Inferior parietal cortex (tissue), 1 donor: ENCODE measurements around the gene ORM1.
"Not testable (repeated sequence)": the region's sequence is repeated elsewhere in the genome, so short reads cannot be mapped to it uniquely, and the experiment has no call there.

Source experiments
- DNase-seq: peaks from one replicate; pipeline ENCODE4 v3.0.0-alpha.2; 2016; ENCODE audit errors: extremely low spot score

The ORM1 gene

DNA sequence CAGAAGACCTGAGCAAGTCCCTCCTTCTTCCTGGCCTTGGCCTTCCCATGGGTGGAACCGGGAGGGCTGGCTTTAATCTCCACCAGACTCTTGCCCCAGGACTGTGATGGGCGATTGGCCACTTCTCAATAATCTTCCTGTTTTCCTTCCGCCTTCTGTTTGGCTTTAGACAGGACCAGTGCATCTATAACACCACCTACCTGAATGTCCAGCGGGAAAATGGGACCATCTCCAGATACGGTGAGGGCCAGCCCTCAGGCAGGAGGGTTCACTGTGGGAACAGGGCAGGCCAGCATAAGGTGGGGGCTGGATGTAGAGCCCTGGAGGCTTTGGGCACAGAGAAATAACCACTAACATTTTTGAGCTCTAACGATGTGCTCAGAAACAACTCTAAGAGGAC lies 951 bp downstream of the ORM1 start:
- DNase-seq, result not testable (repeated sequence)

DNA sequence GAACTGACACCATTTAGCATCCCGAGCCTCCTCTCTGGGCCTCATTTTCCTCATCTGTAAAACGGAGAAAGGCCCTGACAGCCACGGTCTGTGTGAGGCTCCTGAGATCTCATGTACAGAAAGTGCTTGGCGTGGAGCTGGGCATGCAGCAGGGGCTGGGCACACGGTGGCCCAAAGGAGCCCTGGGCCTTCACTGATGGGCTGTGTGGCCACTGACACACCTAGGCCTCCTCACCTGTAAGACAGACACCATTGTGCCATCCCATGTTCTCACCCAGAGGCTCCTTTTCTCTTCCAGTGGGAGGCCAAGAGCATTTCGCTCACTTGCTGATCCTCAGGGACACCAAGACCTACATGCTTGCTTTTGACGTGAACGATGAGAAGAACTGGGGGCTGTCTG lies 1.6 kb downstream of the ORM1 start:
- no peak for DNase-seq

GRCh38 chr9:114324965-114325364 lies 2.1 kb downstream of the ORM1 start:
- DNase-seq, result not testable (repeated sequence)

DNA sequence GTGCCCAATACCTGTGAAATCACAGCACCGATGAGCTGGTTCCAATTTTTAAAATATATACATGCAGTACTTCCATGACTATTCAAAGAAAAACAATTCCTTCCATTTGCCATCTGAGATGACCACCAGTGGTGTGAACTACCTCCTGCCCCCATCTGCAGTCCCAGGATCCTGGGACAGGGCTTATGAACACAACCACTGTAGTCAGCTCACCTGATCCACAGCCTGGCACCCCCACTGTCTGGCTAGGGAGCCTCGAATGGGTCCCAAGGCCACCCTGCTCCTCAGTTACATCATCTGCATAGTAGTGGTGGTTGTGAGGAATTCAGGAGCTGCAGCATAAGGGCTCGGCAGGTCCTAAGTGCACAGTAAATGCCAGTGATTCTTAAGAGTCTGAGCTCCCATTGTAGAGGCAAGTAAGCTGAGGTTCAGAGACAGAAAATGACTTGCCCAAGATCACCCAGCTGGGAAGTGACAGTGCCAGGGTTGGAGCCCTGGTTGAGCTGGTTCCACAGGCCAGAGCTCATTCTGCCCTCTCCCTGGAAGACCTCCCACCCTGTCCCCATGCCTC lies 2.9 kb downstream of the ORM1 start:
- not testable (repeated sequence) for DNase-seq

DNA sequence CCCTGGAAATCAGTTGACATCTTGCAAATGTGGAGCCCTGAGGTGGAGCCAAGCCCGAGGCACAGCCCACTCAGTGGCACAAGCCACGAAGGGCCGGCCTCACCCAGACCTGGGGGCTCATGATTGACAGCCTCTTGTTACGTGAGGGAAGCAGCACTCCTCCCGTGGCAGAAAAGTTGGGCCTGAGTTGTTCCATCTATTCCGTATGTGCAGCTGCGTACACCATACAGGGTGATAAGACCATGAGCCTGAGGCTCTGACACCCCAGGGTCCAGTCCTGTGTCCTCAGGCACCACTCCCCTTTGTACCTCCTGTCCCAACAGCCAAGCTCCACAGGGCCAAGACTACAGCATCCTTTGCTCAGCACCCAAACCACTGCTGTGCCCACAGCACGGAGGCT lies 4.9 kb downstream of the ORM1 start:
- no peak for DNase-seq

- DNase-seq, result not testable (repeated sequence)
Measured at GRCh38 chr9:114328357-114328820, 5.5 kb downstream of the ORM1 start.

DNA sequence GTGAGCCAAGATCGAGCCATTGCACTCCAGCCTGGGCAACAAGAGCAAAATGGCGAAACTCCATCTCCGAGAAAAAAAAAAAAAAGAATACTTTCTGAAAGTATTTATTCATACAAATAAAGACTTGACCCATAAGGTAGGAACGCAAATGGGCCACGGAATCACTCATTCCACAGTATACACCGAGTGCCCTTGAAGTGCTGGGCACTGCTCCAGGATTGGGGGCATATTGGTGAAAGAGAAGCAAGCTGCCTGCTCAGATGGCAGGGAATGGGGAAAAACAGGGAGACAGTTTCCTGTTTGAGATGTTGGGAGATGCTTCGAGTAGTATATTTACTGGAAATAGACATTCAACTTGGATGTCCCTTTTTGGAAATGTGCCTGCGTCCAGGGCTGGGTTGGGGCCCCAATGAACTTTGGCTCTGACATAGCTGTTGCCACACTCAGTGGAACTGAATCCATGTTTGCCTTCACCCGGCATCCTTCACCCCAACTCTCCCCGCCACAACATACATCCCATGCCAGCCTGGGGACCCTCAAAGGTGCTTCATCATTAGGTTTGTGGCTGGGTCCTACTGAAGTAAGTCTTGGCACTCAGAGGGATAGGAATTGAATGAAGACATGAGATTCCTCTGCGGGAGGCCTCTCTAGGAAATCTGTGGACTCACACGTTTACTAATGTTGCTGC lies 6.2 kb downstream of the ORM1 start:
- DNase-seq, result not testable (repeated sequence)

- DNase-seq, result not testable (repeated sequence)
Measured at GRCh38 chr9:114329625-114330022, 6.7 kb downstream of the ORM1 start, which contains the start of gene ORM2. TSS of gene ORM2 (plus strand) at chr9:114329869. CDS start at chr9:114329905, 36 bp downstream.

DNA sequence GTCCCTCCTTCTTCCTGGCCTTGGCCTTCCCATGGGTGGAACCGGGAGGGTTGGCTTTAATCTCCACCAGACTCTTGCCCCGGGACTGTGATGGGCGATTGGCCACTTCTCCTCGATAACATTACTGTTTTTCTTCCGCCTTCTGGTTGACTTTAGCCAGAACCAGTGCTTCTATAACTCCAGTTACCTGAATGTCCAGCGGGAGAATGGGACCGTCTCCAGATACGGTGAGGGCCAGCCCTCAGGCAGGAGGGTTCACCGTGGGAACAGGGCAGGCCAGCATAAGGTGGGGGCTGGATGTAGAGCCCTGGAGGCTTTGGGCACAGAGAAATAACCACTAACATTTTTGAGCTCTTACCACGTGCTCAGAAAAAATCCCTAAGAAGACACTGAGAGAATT lies 7.7 kb downstream of the ORM1 start:
- DNase-seq, result no peak

DNA sequence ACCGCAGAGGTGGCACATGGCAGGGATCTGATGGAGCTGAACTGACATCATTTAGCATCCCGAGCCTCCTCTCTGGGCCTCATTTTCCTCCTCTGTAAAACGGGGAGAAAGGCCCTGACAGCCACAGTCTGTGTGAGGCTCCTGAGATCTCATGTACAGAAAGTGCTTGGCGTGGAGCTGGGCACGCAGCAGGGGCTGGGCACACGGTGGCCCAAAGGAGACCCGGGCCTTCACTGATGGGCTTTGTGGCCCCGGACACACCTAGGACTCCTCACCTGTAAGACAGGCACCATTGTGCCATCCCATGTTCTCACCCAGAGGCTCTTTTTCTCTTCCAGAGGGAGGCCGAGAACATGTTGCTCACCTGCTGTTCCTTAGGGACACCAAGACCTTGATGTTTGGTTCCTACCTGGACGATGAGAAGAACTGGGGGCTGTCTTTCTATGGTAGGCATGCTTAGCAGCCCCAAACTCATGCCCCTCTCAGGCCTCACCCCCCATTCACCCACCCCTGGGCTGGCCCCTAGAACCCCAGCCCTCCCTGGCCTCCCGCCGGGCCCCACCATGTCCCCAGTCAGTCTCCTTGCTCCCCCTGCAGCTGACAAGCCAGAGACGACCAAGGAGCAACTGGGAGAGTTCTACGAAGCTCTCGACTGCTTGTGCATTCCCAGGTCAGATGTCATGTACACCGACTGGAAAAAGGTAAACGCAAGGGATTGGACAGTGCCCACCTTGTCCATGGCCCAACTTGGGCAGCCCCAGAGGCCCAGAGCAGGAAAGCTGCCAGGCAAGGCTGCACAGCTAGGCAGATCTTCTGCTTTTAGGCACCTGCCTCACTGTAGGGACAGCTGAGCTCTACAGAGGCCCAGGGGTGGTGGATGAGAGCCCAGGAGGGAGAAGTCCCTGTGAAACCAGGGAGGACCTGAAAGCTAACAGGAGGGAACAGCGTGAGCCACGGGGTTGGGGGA lies 8.6 kb downstream of the ORM1 start:
- DNase-seq, result not testable (repeated sequence)

GRCh38 chr9:114332474-114333040 lies 9.7 kb downstream of the ORM1 start:
- not testable (repeated sequence) for DNase-seq

GRCh38 chr9:114333718-114334117 lies 10.8 kb downstream of the ORM1 start:
- DNase-seq, result not testable (repeated sequence)

DNA sequence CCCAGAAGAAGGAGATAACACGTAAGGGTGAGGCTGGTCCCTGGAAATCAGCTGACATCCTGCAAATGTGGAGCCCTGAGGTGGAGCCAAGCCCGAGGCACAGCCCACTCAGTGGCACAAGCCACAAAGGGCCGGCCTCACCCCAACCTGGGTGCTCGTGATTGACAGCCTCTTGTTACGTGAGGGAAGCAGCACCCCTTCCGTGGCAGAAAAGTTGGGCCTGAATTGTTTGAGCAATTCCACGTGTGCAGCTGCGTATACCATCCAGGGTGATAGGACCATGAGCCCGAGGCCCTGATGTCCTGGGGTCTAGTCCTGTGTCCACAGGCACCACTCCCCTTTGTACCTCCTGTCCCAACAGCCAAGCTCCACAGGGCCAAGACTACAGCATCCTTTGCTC lies 11.6 kb downstream of the ORM1 start:
- no peak for DNase-seq

DNA sequence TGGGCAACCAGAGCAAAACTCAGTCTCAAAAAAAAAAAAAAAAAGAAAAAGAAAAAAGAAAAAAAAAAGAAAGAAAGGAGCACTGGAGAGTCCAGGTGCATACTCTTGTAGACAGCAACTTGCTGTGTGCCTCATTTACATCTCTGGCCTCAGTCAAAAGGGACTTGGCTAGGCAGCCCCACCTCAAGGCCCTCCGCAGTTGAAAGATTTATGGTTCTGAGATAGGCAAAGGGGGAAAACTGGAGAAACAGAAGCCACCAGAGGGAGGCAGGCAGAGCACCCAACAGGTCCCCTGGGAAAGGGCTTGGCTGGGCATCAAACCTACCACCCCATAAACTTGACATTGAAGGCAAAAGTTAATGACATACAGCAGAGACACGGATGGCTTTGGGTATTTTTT lies 12.8 kb downstream of the ORM1 start:
- DNase-seq, result no peak

DNA sequence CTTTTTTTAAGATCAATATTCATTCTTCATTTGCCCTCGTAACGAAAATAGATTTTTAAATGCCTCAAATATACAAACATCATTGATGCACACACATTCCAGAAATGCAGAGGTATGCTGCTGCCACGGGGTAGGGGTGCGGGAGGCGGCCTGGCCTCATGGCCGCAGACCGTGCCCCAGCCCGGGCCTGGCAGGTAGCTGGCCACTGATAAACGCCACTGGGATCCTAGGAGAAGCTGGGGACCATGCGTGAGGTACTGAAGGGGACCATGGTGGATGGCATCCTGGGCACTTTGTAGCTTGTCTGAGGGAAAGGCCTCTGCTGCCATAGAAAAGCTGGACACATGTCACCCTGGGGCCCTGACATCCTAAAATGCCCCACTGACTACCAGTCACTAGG lies 13.3 kb downstream of the ORM1 start:
- no peak for DNase-seq

GRCh38 chr9:114336699-114337395 lies 13.9 kb downstream of the ORM1 start:
- DNase-seq, result no peak

- DNase-seq, result no peak
Measured at GRCh38 chr9:114338187-114338586, 15.3 kb downstream of the ORM1 start.

DNA sequence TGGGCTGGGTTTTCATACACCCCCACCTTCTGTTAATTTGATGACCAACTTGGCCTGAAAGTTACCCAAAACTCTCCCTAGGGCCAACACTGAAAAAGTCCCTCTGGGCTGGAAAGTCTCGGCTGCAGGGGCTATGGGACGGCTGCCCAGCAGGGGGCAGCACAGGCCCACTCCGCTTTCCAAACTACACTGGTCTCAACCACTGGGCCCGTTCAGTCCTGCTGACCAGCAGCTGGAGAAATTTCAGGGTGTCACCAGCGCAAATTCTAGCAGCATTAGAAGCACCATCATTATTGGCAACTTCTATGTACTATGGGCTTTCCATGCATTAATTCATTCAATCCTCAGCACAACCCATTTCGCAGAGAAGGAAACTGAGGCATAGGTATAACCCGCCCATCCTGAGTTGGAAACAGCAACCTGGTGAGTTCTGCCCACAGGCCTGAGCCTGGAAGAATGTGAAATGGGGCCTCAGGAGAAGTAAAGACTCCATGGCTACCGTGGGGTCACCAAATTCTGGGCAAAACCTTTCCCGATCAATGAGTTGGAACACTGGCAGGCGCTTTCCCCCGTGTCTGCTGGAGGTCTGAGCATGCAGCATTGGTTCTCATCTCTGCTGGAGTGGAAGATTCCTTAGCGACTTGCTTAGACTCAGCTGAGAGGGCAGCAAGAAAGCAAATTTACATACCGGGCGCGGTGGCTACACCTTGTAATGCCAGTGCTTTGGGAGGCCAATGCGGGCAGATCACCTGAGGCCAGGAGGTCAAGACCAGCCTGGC lies 16.4 kb downstream of the ORM1 start:
- DNase-seq, result peak; percentile 27

GRCh38 chr9:114341152-114341830 lies 18.4 kb downstream of the ORM1 start:
- DNase-seq, result no peak

- DNase-seq, result no peak
Measured at GRCh38 chr9:114341991-114342390, 19.1 kb downstream of the ORM1 start.
